Measurements from ENCODE around the gene POLR3G.

Gene POLR3G

GRCh38 chr5:90504743-90505142, 30.1 kb downstream of the POLR3G start:
- no peak for DNase-seq

GRCh38 chr5:90506221-90506620, 31.6 kb downstream of the POLR3G start:
- no peak for DNase-seq

- no peak for DNase-seq
Measured at GRCh38 chr5:90510438-90510837, 35.8 kb downstream of the POLR3G start.

- no peak for DNase-seq
Measured at GRCh38 chr5:90514520-90514919, 39.9 kb downstream of the POLR3G start.

GRCh38 chr5:90518661-90519060, 44.0 kb downstream of the POLR3G start:
- no peak for DNase-seq

- no peak for DNase-seq
Measured at GRCh38 chr5:90519081-90519480, 44.4 kb downstream of the POLR3G start.

- DNase-seq: peak; percentile 40
Measured at GRCh38 chr5:90528601-90529193, 54.0 kb downstream of the POLR3G start.

GRCh38 chr5:90529194-90529938, 54.7 kb downstream of the POLR3G start, which contains the start of gene LYSMD3:
TSS of gene LYSMD3 (minus strand) at chr5:90529584. CDS start at chr5:90525289, 4,295 bp downstream.
- peak; percentile 98 for DNase-seq

GRCh38 chr5:90529939-90530677, 55.4 kb downstream of the POLR3G start:
- DNase-seq: peak; percentile 84

- no peak for DNase-seq
Measured at GRCh38 chr5:90530736-90531487, 56.2 kb downstream of the POLR3G start.

- DNase-seq: no peak
Measured at GRCh38 chr5:90533794-90534193, 59.1 kb downstream of the POLR3G start.

GRCh38 chr5:90534922-90535321, 60.3 kb downstream of the POLR3G start:
- no peak for DNase-seq

- DNase-seq: no peak
Measured at GRCh38 chr5:90542827-90543519, 68.3 kb downstream of the POLR3G start.

GRCh38 chr5:90545511-90545910, 70.8 kb downstream of the POLR3G start:
- DNase-seq: no peak

GRCh38 chr5:90546216-90546837, 71.7 kb downstream of the POLR3G start:
- DNase-seq: no peak

- DNase-seq: no peak
Measured at GRCh38 chr5:90547072-90547536, 72.4 kb downstream of the POLR3G start.

GRCh38 chr5:90548069-90548593, 73.5 kb downstream of the POLR3G start:
- DNase-seq: peak; percentile 25

GRCh38 chr5:90549223-90549622, 74.6 kb downstream of the POLR3G start:
- DNase-seq: no peak

GRCh38 chr5:90549729-90550275, 75.1 kb downstream of the POLR3G start:
- DNase-seq: no peak

- no peak for DNase-seq
Measured at GRCh38 chr5:90550963-90551362, 76.3 kb downstream of the POLR3G start.

GRCh38 chr5:90551376-90551775, 76.7 kb downstream of the POLR3G start:
- DNase-seq: no peak
